Activated T-helper 2 cell treated with anti-CD3 and anti-CD28 coated beads, Interferon-gamma antibody, Interleukin-2, Interleukin-4, amounts not matched to agents 10 μg/mL and 5 μg/mL and 100 μg/mL, durations not matched to agents 14 hours and 24 hours and 36 hours (primary cell): ENCODE data around the gene AHCYL1. TPM values are rescaled to one million over a fixed set of nuclear protein-coding genes. Genes with fewer than 3 reads are reported as not detected.
A peak's percentile ranks its signal among the peaks of the same experiment; 100 is the strongest.

ENCODE experiments used
- DNase-seq: peaks from one replicate; pipeline ENCODE4 v3.0.0; 2021; ENCODE audit warnings: low spot score
- H3K27ac Mint-ChIP-seq: one replicate; pipeline ENCODE4 v1.8.0; 2021; ENCODE audit warnings: mixed read lengths
- H3K27me3 Mint-ChIP-seq: one replicate; pipeline ENCODE4 v1.8.0; 2021; ENCODE audit warnings: low read depth, mixed read lengths
- H3K36me3 Mint-ChIP-seq: one replicate; pipeline ENCODE4 v1.8.0; 2021; ENCODE audit warnings: low read depth, mixed read lengths
- H3K4me1 Mint-ChIP-seq: one replicate; pipeline ENCODE4 v1.8.0; 2021; ENCODE audit warnings: low read depth, mixed read lengths
- H3K4me3 Mint-ChIP-seq: one replicate; pipeline ENCODE4 v1.8.0; 2021; ENCODE audit warnings: low read depth, mild to moderate bottlenecking, moderate library complexity, mixed read lengths
- H3K9me3 Mint-ChIP-seq: one replicate; pipeline ENCODE4 v1.8.0; 2021; ENCODE audit warnings: mixed read lengths
- intact Hi-C: fragments of 100-400 bp; cut with micrococcal nuclease; formaldehyde crosslinking; loops from one replicate; pipeline ENCODE4 v1.15.1; 2023
- total RNA-seq: library from RNA; stranded (reverse); gene quantifications from 2 replicates; pipeline ENCODE4 v1.2.3, GENCODE V29; 2022

The AHCYL1 gene
- total RNA-seq, 1 donor from 2014 or later: 85.8 TPM

DNA sequence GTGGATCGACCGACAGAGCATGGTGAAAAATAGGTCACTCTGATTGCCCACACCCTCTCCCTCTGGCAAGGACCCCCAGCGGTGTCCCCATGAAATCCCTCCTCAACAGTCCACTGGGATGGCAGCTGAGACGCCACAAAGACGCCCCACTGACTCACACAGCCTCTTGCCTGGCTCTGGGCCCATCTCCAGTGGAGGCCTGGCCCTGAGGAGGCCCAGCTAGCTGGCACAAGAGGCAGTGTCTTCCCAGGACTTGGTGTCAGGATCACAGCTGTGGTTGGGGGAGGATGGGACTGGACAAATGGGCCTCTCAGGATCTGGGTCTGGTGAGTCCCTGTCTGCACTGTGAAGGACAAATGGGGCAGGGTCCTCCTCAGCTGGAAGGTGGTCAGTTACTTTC is 81.3 kb downstream of the AHCYL1 start:
- Mint-ChIP-seq H3K27ac (no peak overlapping the region), H3K9me3 (no peaks in the 10 kb centered on the region), H3K4me3 (no peak overlapping the region), H3K27me3 (peaks cover 38% of the 10 kb centered on the region), H3K36me3 (no peaks in the 10 kb centered on the region), H3K4me1 (peaks cover 4% of the 10 kb centered on the region)
- no peak for DNase-seq
- intact Hi-C loops: no loop called here

GRCh38 chr1:110067479-110067892 is 82.9 kb downstream of the AHCYL1 start:
- Mint-ChIP-seq H3K9me3 (no peaks in the 10 kb centered on the region), H3K4me3 (no peak overlapping the region), H3K27me3 (peaks cover 53% of the 10 kb centered on the region), H3K36me3 (no peaks in the 10 kb centered on the region), H3K27ac (no peak overlapping the region), H3K4me1 (peaks cover 4% of the 10 kb centered on the region)
- intact Hi-C loops: no loop called here
- no peak for DNase-seq

DNA sequence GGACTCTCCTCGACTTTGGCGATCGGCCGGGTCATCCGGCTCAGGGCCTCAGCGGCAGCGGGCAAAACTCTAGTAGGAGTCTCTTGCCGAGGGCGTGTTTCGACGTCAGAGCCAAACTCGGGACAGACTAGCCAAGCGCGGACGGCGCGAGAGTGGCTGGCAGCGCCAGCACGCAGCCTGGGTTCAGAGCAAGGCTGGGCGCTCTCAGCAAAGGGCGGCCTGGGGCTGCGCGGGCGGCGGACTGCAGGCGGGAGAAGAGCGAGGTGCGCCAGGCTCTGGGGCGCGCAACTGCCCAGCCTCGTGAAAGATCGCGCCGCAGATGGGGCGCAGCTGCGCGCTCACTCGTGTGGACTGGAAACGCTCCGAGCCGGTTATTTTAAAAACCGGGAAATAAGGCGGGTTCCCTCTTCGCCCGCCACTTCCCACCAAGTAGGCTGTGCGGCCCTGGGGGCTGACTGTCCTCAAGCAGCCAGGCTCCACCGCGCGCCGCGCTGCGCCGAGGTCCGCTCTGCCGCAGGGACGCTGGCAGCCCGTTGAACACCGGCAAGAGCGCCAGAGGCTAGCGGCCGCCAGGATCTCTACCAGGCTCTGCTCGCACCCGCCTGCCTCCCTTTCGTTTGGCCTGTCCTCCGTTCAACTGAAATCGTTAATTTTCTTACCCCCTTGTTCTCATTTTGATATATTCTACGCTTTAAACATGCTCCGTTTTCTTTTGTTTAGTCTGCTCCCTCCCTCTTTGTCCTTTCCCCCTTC is 83.5 kb downstream of the AHCYL1 start:
- Mint-ChIP-seq H3K27me3 (peaks cover 58% of the 10 kb centered on the region), H3K4me1 (peaks cover 4% of the 10 kb centered on the region), H3K36me3 (no peaks in the 10 kb centered on the region), H3K9me3 (no peaks in the 10 kb centered on the region), H3K4me3 (peak overlapping the region; percentile 42), H3K27ac (peak overlapping the region; percentile 11)
- no peak for DNase-seq
- intact Hi-C loops: loop anchor here (2.0 kb wide), 1 partner anchor 17 kb away; no protein-coding TSS in a partner anchor

GRCh38 chr1:110068646-110069403 is 84.3 kb downstream of the AHCYL1 start:
- peaks cover 4% of the 10 kb centered on the region for H3K4me1 Mint-ChIP-seq
- H3K36me3 Mint-ChIP-seq: no peaks in the 10 kb centered on the region
- H3K27me3 Mint-ChIP-seq: peaks cover 65% of the 10 kb centered on the region
- peak overlapping the region; percentile 42 for H3K4me3 Mint-ChIP-seq
- intact Hi-C loops: loop anchor here (2.0 kb wide), 1 partner anchor 16 kb away; no protein-coding TSS in a partner anchor
- no peak for DNase-seq
- no peaks in the 10 kb centered on the region for H3K9me3 Mint-ChIP-seq
- peak overlapping the region; percentile 11 for H3K27ac Mint-ChIP-seq

- Mint-ChIP-seq H3K27me3 (peaks cover 72% of the 10 kb centered on the region), H3K4me1 (peaks cover 4% of the 10 kb centered on the region), H3K4me3 (no peak overlapping the region)
These were observed 85.1 kb downstream of the AHCYL1 start for GRCh38 chr1:110069404-110070281.

GRCh38 chr1:110070282-110070669 is 85.7 kb downstream of the AHCYL1 start:
- Mint-ChIP-seq H3K9me3 (no peaks in the 10 kb centered on the region), H3K27me3 (peaks cover 75% of the 10 kb centered on the region), H3K4me3 (no peak overlapping the region), H3K4me1 (peaks cover 4% of the 10 kb centered on the region), H3K36me3 (no peaks in the 10 kb centered on the region), H3K27ac (no peak overlapping the region)
- intact Hi-C loops: no loop called here
- DNase-seq: no peak

More at GRCh38 chr1:110069404-110070281, 85.1 kb downstream of the AHCYL1 start:
- Mint-ChIP-seq H3K9me3 (no peaks in the 10 kb centered on the region), H3K27ac (no peak overlapping the region), H3K36me3 (no peaks in the 10 kb centered on the region)
- no peak for DNase-seq
- intact Hi-C loops: loop anchor here (2.0 kb wide), 1 partner anchor 15 kb away; no protein-coding TSS in a partner anchor

DNA sequence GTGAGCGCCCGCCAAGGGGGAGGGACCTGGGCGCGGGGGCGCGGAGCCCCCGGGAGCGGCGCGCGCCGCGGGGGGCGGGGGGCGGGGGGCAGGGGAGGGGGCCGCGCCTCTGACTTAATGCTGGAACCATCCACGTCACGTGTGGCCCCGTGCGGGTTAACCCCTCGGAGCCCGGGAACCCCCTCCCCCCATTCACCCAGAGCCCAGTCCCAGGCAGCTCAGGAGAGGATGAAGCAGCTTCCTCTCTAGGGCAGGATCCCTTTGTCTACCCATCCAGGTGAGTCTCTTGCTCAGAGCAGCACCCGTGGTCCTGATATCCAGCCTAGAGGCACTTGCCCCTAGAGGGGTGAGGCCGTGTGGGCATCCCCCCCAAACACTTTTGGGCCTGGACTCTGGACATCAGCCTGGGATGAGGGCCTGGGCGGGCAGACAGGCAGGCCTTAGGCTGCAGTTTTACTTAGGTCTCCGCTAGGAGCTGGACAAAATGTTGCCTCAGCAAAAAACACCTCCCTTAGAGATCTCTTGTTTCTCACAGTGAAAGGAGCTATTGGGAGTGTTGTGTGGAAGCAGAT is 86.2 kb downstream of the AHCYL1 start, which contains the start of gene ALX3:
ALX3 (minus strand) TSS at position 2 of the 572 bp plus-strand sequence. CDS start 60 bp downstream, outside the sequence.
- H3K4me1 Mint-ChIP-seq: peaks cover 4% of the 10 kb centered on the region
- H3K27ac Mint-ChIP-seq: no peak within 1 kb of the TSS
- H3K4me3 Mint-ChIP-seq: no peak within 1 kb of the TSS
- DNase-seq: no peak
- intact Hi-C loops: no loop called here
- peaks cover 79% of the 10 kb centered on the region for H3K27me3 Mint-ChIP-seq
- H3K9me3 Mint-ChIP-seq: no peaks in the 10 kb centered on the region
- no peaks in the 10 kb centered on the region for H3K36me3 Mint-ChIP-seq

Other genes starting within 250 kb of the AHCYL1 start
- 11.2 and 13.6 TPM in 2 replicates for gene GSTM3, start 243.7 kb upstream of the AHCYL1 start, total RNA-seq
- gene EPS8L3, start 220.8 kb upstream of the AHCYL1 start, total RNA-seq: not detected in 2 replicates
- gene CSF1, start 73.9 kb upstream of the AHCYL1 start, total RNA-seq: 251 and 252 TPM in 2 replicates
- gene STRIP1, start 49.9 kb downstream of the AHCYL1 start, total RNA-seq: 37.4 and 39.1 TPM in 2 replicates
- gene ALX3, start 85.9 kb downstream of the AHCYL1 start, total RNA-seq: not detected in 2 replicates
- not detected in 2 replicates for gene UBL4B, start 127.7 kb downstream of the AHCYL1 start, total RNA-seq
- gene SLC6A17, start 165.7 kb downstream of the AHCYL1 start, total RNA-seq: 0.41 and 0.46 TPM in 2 replicates
- gene KCNC4, start 225.5 kb downstream of the AHCYL1 start, total RNA-seq: 30.6 and 31.1 TPM in 2 replicates